ENCODE measurements around the gene MUC22. TPM values are rescaled to one million over a fixed set of nuclear protein-coding genes. Genes with fewer than 3 reads are reported as not detected.

MUC22 gene
- total and polyA plus RNA-seq, 10 of the 15 experiments (the other 5 are each of a cell fraction or from before 2014, with no cell fraction given): under 0.01 to 0.09 (median 0.04) TPM; not detected in 4

- TF ChIP-seq POLR2AphosphoS5 (IDR thresholded peaks at IDR 0.05; ENCODE audit: low read length) (no peak), FOXK2 (IDR thresholded peaks at IDR 0.05) (no peak), USF1 (IDR thresholded peaks at IDR 0.05; ENCODE audit: borderline replicate concordance, extremely low read length, insufficient read depth, low read depth, low read length) (no peak)
- TF ChIP-seq, protein P1, sequence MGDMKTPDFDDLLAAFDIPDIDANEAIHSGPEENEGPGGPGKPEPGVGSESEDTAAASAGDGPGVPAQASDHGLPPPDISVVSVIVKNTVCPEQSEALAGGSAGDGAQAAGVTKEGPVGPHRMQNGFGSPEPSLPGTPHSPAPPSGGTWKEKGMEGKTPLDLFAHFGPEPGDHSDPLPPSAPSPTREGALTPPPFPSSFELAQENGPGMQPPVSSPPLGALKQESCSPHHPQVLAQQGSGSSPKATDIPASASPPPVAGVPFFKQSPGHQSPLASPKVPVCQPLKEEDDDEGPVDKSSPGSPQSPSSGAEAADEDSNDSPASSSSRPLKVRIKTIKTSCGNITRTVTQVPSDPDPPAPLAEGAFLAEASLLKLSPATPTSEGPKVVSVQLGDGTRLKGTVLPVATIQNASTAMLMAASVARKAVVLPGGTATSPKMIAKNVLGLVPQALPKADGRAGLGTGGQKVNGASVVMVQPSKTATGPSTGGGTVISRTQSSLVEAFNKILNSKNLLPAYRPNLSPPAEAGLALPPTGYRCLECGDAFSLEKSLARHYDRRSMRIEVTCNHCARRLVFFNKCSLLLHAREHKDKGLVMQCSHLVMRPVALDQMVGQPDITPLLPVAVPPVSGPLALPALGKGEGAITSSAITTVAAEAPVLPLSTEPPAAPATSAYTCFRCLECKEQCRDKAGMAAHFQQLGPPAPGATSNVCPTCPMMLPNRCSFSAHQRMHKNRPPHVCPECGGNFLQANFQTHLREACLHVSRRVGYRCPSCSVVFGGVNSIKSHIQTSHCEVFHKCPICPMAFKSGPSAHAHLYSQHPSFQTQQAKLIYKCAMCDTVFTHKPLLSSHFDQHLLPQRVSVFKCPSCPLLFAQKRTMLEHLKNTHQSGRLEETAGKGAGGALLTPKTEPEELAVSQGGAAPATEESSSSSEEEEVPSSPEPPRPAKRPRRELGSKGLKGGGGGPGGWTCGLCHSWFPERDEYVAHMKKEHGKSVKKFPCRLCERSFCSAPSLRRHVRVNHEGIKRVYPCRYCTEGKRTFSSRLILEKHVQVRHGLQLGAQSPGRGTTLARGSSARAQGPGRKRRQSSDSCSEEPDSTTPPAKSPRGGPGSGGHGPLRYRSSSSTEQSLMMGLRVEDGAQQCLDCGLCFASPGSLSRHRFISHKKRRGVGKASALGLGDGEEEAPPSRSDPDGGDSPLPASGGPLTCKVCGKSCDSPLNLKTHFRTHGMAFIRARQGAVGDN (IDR thresholded peaks at IDR 0.05): no peak
- TF ChIP-seq, protein P2, sequence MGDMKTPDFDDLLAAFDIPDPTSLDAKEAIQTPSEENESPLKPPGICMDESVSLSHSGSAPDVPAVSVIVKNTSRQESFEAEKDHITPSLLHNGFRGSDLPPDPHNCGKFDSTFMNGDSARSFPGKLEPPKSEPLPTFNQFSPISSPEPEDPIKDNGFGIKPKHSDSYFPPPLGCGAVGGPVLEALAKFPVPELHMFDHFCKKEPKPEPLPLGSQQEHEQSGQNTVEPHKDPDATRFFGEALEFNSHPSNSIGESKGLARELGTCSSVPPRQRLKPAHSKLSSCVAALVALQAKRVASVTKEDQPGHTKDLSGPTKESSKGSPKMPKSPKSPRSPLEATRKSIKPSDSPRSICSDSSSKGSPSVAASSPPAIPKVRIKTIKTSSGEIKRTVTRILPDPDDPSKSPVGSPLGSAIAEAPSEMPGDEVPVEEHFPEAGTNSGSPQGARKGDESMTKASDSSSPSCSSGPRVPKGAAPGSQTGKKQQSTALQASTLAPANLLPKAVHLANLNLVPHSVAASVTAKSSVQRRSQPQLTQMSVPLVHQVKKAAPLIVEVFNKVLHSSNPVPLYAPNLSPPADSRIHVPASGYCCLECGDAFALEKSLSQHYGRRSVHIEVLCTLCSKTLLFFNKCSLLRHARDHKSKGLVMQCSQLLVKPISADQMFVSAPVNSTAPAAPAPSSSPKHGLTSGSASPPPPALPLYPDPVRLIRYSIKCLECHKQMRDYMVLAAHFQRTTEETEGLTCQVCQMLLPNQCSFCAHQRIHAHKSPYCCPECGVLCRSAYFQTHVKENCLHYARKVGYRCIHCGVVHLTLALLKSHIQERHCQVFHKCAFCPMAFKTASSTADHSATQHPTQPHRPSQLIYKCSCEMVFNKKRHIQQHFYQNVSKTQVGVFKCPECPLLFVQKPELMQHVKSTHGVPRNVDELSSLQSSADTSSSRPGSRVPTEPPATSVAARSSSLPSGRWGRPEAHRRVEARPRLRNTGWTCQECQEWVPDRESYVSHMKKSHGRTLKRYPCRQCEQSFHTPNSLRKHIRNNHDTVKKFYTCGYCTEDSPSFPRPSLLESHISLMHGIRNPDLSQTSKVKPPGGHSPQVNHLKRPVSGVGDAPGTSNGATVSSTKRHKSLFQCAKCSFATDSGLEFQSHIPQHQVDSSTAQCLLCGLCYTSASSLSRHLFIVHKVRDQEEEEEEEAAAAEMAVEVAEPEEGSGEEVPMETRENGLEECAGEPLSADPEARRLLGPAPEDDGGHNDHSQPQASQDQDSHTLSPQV (IDR thresholded peaks at IDR 0.05): no peak
These were observed 22.0 kb upstream of the MUC22 start (continued) for GRCh38 chr6:30988209-30988825.

Measured in GM12878 (cell line).